Fibroblast of the aortic adventitia (primary cell): ENCODE data around the gene ALMS1. TPM values are rescaled to one million over a fixed set of nuclear protein-coding genes. Genes with fewer than 3 reads are reported as not detected.
"Not testable (repeated sequence)": the region's sequence is repeated elsewhere in the genome, so short reads cannot be mapped to it uniquely, and the experiment has no call there.

Experiments used
- DNase-seq: peaks from one replicate; pipeline ENCODE4 v3.0.0-alpha.2; 2010; ENCODE audit warnings: low read depth
- H3K4me3 ChIP-seq: 2 replicates; pipeline ENCODE4 v1.5.1; 2011; ENCODE audit warnings: low read depth, mild to moderate bottlenecking, control low read depth, low read length, moderate library complexity
- total RNA-seq: library from RNA; depleted of rRNA; stranded (reverse); fragments of >200 nt; gene quantifications from 2 replicates; pipeline ENCODE4 v1.2.3, GENCODE V29; 2012; ENCODE audit warnings: low replicate concordance
- TF ChIP-seq, protein P1 (sequence below): IDR thresholded peaks from 2 replicates; pipeline ENCODE4 v1.5.1; 2011; ENCODE audit warnings: mild to moderate bottlenecking, low read length, control low read depth, inconsistent platforms; ENCODE audit not compliant: insufficient read depth

Gene ALMS1
- total RNA-seq, 1 donor, result 28.2 TPM

DNA sequence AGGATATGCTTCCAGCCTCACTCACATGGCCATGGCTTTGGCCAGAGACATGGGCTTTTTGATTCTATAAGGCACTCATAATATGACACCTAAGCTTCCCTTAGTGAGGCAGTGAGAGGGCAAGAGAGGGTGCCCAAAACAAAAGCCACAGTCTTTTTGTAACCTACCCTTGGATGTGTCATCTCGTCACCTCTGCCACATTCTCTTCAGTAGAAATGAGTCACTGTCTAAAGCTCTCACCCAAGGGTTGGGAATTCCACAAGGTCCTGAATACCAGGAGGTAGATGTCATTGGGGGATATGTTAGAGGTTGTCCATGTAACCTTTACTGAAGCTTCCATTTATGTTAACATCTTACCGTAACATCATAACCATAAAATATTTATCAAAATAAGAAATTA lies 108.4 kb downstream of the ALMS1 start:
- DNase-seq, result no peak

DNA sequence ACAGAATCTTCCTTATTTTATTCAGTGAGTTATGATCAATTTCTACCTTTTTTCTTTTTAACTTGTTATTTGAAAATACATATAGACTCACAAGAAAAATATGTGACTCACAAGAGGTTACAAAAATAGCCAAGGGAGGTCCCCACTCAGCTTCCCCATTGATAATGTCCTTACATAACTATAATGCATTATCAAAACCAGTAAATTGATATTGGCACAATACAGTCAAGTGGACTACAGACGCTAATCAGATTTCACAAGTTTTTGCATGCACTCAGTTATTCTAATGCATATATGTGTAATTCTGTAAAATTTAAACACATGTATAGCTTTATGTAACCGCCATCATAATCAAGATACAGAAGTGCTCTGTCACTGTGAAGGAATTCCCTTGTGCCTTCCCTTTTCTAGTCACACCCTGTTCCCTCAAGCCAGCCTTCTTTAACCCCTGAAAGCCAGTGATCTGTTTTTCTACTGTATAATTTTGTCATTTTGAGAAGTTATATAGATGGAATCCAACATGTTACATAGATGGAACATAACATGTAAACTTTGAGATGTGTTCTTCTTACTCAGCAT lies 118.4 kb downstream of the ALMS1 start:
- H3K4me3 ChIP-seq, result no peak overlapping the region
- DNase-seq, result peak; percentile 12
- TF ChIP-seq, protein P1, sequence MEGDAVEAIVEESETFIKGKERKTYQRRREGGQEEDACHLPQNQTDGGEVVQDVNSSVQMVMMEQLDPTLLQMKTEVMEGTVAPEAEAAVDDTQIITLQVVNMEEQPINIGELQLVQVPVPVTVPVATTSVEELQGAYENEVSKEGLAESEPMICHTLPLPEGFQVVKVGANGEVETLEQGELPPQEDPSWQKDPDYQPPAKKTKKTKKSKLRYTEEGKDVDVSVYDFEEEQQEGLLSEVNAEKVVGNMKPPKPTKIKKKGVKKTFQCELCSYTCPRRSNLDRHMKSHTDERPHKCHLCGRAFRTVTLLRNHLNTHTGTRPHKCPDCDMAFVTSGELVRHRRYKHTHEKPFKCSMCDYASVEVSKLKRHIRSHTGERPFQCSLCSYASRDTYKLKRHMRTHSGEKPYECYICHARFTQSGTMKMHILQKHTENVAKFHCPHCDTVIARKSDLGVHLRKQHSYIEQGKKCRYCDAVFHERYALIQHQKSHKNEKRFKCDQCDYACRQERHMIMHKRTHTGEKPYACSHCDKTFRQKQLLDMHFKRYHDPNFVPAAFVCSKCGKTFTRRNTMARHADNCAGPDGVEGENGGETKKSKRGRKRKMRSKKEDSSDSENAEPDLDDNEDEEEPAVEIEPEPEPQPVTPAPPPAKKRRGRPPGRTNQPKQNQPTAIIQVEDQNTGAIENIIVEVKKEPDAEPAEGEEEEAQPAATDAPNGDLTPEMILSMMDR, result no peak

More for the DNA sequence above, 108.4 kb downstream of the ALMS1 start:
- TF ChIP-seq, protein P1, result no peak
- H3K4me3 ChIP-seq, result no peak overlapping the region

DNA sequence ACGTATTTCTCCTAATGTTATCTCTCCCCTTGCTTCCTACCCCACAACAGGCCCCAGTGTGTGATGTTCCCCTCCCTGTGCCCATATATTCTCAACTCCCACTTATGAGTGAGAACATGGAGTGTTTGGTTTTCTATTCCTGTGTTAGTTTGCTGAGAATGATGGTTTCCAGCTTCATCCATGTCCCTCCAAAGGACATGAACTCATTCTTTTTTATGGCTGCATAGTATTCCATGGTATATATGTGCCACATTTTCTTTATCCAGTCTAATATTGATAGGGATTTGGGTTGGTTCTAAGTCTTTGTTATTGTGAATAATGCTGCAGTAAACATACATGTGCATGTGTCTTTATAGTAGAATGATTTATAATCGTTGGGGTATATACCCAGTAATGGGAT lies 119.2 kb downstream of the ALMS1 start:
- not testable (repeated sequence) for DNase-seq, H3K4me3 ChIP-seq

DNA sequence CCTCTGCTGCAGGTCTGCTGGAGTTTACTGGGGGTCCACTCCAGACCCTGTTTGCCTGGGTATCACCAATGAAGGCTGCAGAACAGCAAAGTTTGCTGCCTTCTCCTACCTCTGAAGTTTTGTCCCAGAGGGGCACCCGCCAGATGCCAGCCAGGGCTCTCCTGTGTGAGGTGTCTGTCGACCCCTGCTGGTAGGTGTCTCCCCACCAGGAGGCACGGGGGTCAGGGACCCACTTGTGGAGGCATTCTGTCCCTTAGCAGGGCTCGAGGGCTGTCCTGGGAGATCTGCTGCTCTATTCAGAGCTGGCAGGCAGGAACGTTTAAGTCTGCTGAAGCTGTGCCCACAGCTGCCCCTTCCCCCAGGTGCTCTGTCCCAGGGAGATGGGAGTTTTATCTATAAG lies 124.8 kb downstream of the ALMS1 start:
- DNase-seq, H3K4me3 ChIP-seq: not testable (repeated sequence)

DNA sequence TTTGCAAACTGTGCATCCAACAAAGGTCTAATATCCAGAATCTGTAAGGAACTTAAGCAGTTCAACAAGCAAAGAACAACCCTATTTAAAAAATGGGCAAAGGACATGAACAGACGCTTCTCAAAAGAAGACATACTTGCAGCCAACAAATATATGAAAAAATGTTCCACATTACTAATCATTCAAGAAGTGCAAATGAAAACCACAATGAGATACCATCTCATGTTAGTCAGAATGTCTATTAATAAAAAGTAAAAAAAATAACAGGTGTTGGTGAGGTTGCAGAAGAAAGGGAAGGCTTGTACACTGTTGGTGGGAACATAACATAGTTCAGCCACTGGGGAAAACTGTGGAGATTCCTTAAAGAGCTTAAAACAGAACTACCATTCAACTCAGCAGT lies 130.4 kb downstream of the ALMS1 start:
- TF ChIP-seq, protein P1, result no peak
- H3K4me3 ChIP-seq, result no peak overlapping the region
- DNase-seq, result no peak

DNA sequence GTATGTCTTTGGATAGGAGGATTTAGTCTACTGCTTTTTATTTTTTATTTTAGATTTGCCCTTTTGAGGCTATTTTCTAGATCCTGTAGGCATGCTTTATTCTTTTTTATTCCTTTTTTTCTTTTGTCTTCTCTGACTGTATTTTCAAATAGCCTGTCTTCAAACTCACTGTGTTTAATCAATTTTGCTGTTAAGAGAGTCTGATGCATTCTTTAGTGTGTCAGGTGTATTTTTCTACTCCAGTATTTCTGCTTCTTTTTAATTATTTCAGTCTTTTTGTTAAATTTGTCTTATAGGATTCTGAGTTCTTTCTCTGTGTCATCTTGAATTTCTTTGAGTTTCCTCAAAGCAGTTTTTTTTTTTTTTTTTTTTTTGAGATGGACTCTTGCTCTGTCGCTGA lies 143.1 kb downstream of the ALMS1 start:
- DNase-seq, result no peak
- TF ChIP-seq, protein P1, result no peak
- no peak overlapping the region for H3K4me3 ChIP-seq

DNA sequence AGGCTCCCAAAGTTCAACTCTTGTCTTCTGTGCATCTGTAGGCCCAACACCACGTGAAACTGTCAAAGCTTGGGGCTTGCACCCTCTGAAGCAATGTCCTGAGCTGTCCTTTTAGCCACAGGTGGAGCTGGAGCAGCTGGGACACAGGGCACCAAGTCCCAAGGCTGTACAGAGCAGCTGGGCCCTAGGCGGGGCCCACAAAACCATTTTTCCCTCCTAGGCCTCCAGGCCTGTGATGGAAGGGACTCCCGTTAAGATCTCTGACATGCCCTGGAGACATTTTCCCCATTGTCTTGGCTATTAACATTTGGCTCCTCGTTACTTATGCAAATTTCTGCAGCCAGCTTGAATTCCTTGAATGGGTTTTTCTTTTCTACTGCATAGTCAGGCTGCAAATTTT lies 145.1 kb downstream of the ALMS1 start:
- H3K4me3 ChIP-seq, DNase-seq: not testable (repeated sequence)

DNA sequence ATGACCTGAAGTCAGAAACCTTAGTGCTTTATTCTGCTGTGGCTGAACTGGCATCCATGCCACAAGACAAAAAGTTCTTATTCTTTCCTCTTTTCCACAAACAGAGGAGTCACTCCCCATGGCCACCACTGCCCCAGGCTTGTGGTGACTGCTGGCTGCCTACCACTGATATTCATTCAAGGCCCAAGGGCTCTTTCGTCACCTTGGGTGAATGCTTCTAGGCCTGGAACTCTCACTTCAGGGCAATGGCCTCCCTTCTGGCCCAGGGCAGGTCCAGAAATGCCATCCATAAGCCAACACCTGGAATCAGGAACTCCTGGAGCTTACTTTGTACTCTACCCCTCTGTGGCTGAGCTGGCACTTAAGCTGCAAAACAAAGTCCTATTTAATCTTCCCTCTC lies 146.7 kb downstream of the ALMS1 start:
- DNase-seq, result no peak
- H3K4me3 ChIP-seq, result no peak overlapping the region
- TF ChIP-seq, protein P1, result no peak
